WTC11 (cell line): ENCODE measurements around the gene HAP1. TPM values are rescaled to one million over a fixed set of nuclear protein-coding genes. Genes with fewer than 3 reads are reported as not detected.

Experiments used
- ATAC-seq: fragments of 200-7000 bp; cut with Tn5 transposase; 2 replicates; pipeline ENCODE4 v1.10.0; 2021; ENCODE audit warnings: mild to moderate bottlenecking, moderate library complexity
- CTCF ChIA-PET: fragments of 300-600 bp; sonication (Branson Sonifier 250); formaldehyde crosslinking; loops from one replicate; lab custom pipeline; 2021; ENCODE audit warnings: antibody characterized with exemption; lab: Charles Lee
- POLR2A ChIA-PET: fragments of 350-600 bp; sonication (Branson Sonifier 250); formaldehyde crosslinking; loops from one replicate; lab custom pipeline; 2021; ENCODE audit warnings: antibody characterized with exemption; lab: Charles Lee
- DNase-seq: peaks from one replicate; pipeline ENCODE4 v3.0.0; 2021; ENCODE audit warnings: low spot score
- H3K27ac Mint-ChIP-seq: 2 replicates; pipeline ENCODE4 v1.8.0; 2021; ENCODE audit warnings: mixed read lengths
- H3K27me3 Mint-ChIP-seq: 2 replicates; pipeline ENCODE4 v1.8.0; 2021; ENCODE audit warnings: low read depth, mild to moderate bottlenecking, moderate library complexity, mixed read lengths
- H3K36me3 Mint-ChIP-seq: 2 replicates; pipeline ENCODE4 v1.8.0; 2021; ENCODE audit warnings: mixed read lengths
- H3K4me1 Mint-ChIP-seq: 2 replicates; pipeline ENCODE4 v1.8.0; 2022; ENCODE audit warnings: mixed read lengths
- H3K4me3 Mint-ChIP-seq: 2 replicates; pipeline ENCODE4 v1.8.0; 2021; ENCODE audit warnings: mild to moderate bottlenecking, moderate library complexity, mixed read lengths
- H3K9me3 Mint-ChIP-seq: 2 replicates; pipeline ENCODE4 v1.8.0; 2021; ENCODE audit warnings: mixed read lengths
- AFF4 ChIP-seq: sonication (generic); formaldehyde crosslinking; IDR thresholded peaks from 2 replicates; pipeline ENCODE4 v1.8.1; 2023; ENCODE audit warnings: mild to moderate bottlenecking, missing genetic modification reagents, borderline replicate concordance
- ATF6 ChIP-seq: sonication (generic); formaldehyde crosslinking; IDR thresholded peaks from 2 replicates; pipeline ENCODE4 v1.8.1; 2023; ENCODE audit warnings: mild to moderate bottlenecking, missing genetic modification reagents
- CBFB ChIP-seq: sonication (generic); formaldehyde crosslinking; IDR thresholded peaks from 2 replicates; pipeline ENCODE4 v1.8.1; 2022; ENCODE audit warnings: mild to moderate bottlenecking, low read depth, missing genetic modification reagents
- E2F1 ChIP-seq: sonication (generic); formaldehyde crosslinking; IDR thresholded peaks from 2 replicates; pipeline ENCODE4 v1.8.0; 2022; ENCODE audit warnings: mild to moderate bottlenecking, missing genetic modification reagents
- FOXJ3 ChIP-seq: sonication (generic); formaldehyde crosslinking; IDR thresholded peaks from 2 replicates; pipeline ENCODE4 v1.9.0; 2021; ENCODE audit warnings: missing genetic modification reagents, mild to moderate bottlenecking, borderline replicate concordance
- FOXP4 ChIP-seq: sonication (generic); formaldehyde crosslinking; IDR thresholded peaks from 2 replicates; pipeline ENCODE4 v1.8.0; 2022; ENCODE audit warnings: mild to moderate bottlenecking, missing genetic modification reagents
- GRHL2 ChIP-seq: fragments of 250-450 bp; sonication (Bioruptor Pico); IDR thresholded peaks from 2 replicates; pipeline ENCODE4 v1.8.0; 2022; ENCODE audit warnings: mild to moderate bottlenecking, moderate library complexity; ENCODE audit not compliant: insufficient replicate concordance, severe bottlenecking
- GTF2I ChIP-seq: fragments of 250-450 bp; sonication (Bioruptor Pico); conservative IDR thresholded peaks from 2 replicates; pipeline ENCODE4 v1.4.0; 2021; ENCODE audit warnings: mild to moderate bottlenecking
- OVOL2 ChIP-seq: fragments of 250-450 bp; sonication (Bioruptor Pico); IDR thresholded peaks from 2 replicates; pipeline ENCODE4 v1.9.0; 2021; ENCODE audit warnings: mild to moderate bottlenecking, borderline replicate concordance
- RORB ChIP-seq: fragments of 250-450 bp; sonication (Bioruptor Pico); IDR thresholded peaks from 2 replicates; pipeline ENCODE4 v1.9.0; 2021; ENCODE audit warnings: mild to moderate bottlenecking
- SMAD3 ChIP-seq: sonication (generic); formaldehyde crosslinking; IDR thresholded peaks from 2 replicates; pipeline ENCODE4 v1.8.0; 2022; ENCODE audit warnings: missing genetic modification reagents, mild to moderate bottlenecking, borderline replicate concordance
- SP1 ChIP-seq: sonication (generic); formaldehyde crosslinking; conservative IDR thresholded peaks from 2 replicates; pipeline ENCODE4 v1.8.1; 2022; ENCODE audit warnings: missing genetic modification reagents
- TP53 ChIP-seq: sonication (generic); formaldehyde crosslinking; IDR thresholded peaks from 2 replicates; pipeline ENCODE4 v1.8.1; 2023; ENCODE audit warnings: mild to moderate bottlenecking, missing genetic modification reagents
- USF1 ChIP-seq: sonication (generic); formaldehyde crosslinking; IDR thresholded peaks from 2 replicates; pipeline ENCODE4 v1.8.0; 2022; ENCODE audit warnings: mild to moderate bottlenecking, missing genetic modification reagents
- ZNF121 ChIP-seq: sonication (generic); formaldehyde crosslinking; IDR thresholded peaks from 2 replicates; pipeline ENCODE4 v1.8.0; 2023; ENCODE audit warnings: missing genetic modification reagents
- ZNF219 ChIP-seq: sonication (generic); formaldehyde crosslinking; IDR thresholded peaks from 2 replicates; pipeline ENCODE4 v1.8.0; 2023; ENCODE audit warnings: missing genetic modification reagents, mild to moderate bottlenecking, borderline replicate concordance
- ZNF425 ChIP-seq: fragments of 250-450 bp; sonication (Bioruptor Pico); conservative IDR thresholded peaks from 2 replicates; pipeline ENCODE4 v1.9.0; 2021; ENCODE audit warnings: mild to moderate bottlenecking
- ZNF532 ChIP-seq: fragments of 250-450 bp; sonication (Bioruptor Pico); IDR thresholded peaks from 2 replicates; pipeline ENCODE4 v1.9.0; 2021; ENCODE audit warnings: mild to moderate bottlenecking, borderline replicate concordance
- total RNA-seq: library from RNA; stranded (reverse); gene quantifications from 3 replicates; pipeline ENCODE4 v1.2.3, GENCODE V29; 2021

The HAP1 gene
- total RNA-seq, 1 experiment from 2014 or later = 4.4 TPM

- H3K27ac Mint-ChIP-seq = no peak overlapping the region
- no peak for DNase-seq
- POLR2A ChIA-PET = interaction anchor here (1.2 kb wide), 1 partner anchor 39 kb away, joined by 3 read pairs; the partner anchor contains the start of gene EIF1
- CTCF ChIA-PET = interaction anchor here (1.3 to 2.6 kb wide), 2 partner anchors 32 to 59 kb away, joined by 4 to 5 read pairs; partner anchors contain the start of gene JUP
- no peaks in the 10 kb centered on the region for H3K36me3 Mint-ChIP-seq
- no peak for ATAC-seq
- peaks cover 27% of the 10 kb centered on the region for H3K27me3 Mint-ChIP-seq
- H3K9me3 Mint-ChIP-seq = no peaks in the 10 kb centered on the region
- 0 out of 2 replicates have a peak, but pooled peaks cover 9% of the 10 kb centered on the region for H3K4me1 Mint-ChIP-seq
- no peak for TF ChIP-seq ZNF425 (CRISPR knock-in tag)
- no peak for TF ChIP-seq OVOL2 (CRISPR knock-in tag)
- TF ChIP-seq ATF6 (CRISPR knock-in tag) = no peak
- no peak for TF ChIP-seq RORB
- TF ChIP-seq GRHL2 (CRISPR knock-in tag) = no peak
- TF ChIP-seq AFF4 (CRISPR knock-in tag) = no peak
- no peak for TF ChIP-seq FOXP4 (CRISPR knock-in tag)
- no peak overlapping the region for H3K4me3 Mint-ChIP-seq
Measured at GRCh38 chr17:41728056-41728455, 6.4 kb downstream of the HAP1 start.

- CTCF ChIA-PET = interaction anchor here (0.9 to 3.3 kb wide), 6 partner anchors 9 to 411 kb away, joined by 3 to 13 read pairs (median 6); partner anchors contain the start of gene JUP
- no peak for TF ChIP-seq SP1 (CRISPR knock-in tag)
- no peak for TF ChIP-seq GTF2I (CRISPR knock-in tag)
- no peak for TF ChIP-seq CBFB (CRISPR knock-in tag)
- TF ChIP-seq ZNF532 (CRISPR knock-in tag) = no peak
- no peak for TF ChIP-seq ZNF121 (CRISPR knock-in tag)
- TF ChIP-seq ZNF219 = no peak
- TF ChIP-seq USF1 (CRISPR knock-in tag) = no peak
- no peak for TF ChIP-seq E2F1 (CRISPR knock-in tag)
- no peak for TF ChIP-seq SMAD3 (CRISPR knock-in tag)
- TF ChIP-seq FOXJ3 = no peak
- TF ChIP-seq TP53 (CRISPR knock-in tag) = no peak
Measured at GRCh38 chr17:41725134-41725533, 9.3 kb downstream of the HAP1 start.

More at GRCh38 chr17:41725134-41725533, 9.3 kb downstream of the HAP1 start:
- no peak overlapping the region for H3K4me3 Mint-ChIP-seq
- H3K9me3 Mint-ChIP-seq = no peaks in the 10 kb centered on the region
- peak; percentile 52 for ATAC-seq
- H3K4me1 Mint-ChIP-seq = 0 out of 2 replicates have a peak, but pooled peaks cover 6% of the 10 kb centered on the region
- no peak overlapping the region for H3K27ac Mint-ChIP-seq
- POLR2A ChIA-PET = interaction anchor here (0.9 to 1.3 kb wide), 2 partner anchors 9 to 36 kb away, joined by 3 to 4 read pairs; partner anchors contain the start of gene HAP1
- no peak for DNase-seq
- H3K36me3 Mint-ChIP-seq = no peaks in the 10 kb centered on the region
- peaks cover 5% of the 10 kb centered on the region; the same call in 1 of the 2 replicates for H3K27me3 Mint-ChIP-seq
